OCI-LY7 (cell line): ENCODE measurements around the gene NOXA1. TPM values are rescaled to one million over a fixed set of nuclear protein-coding genes. Genes with fewer than 3 reads are reported as not detected.
"Not testable (repeated sequence)": the region's sequence is repeated elsewhere in the genome, so short reads cannot be mapped to it uniquely, and the experiment has no call there.

Experiments used
- BruUV-seq: library from RNA; stranded (reverse); fragments of 400-500 nt; replicated peaks from 2 replicates; lab custom pipeline; 2021; lab: Mats Ljungman, UMichigan
- CTCF ChIA-PET: fragments of 300-600 bp; sonication (Branson Sonifier 250); formaldehyde crosslinking; loops from one replicate; lab custom pipeline; 2022; ENCODE audit warnings: antibody characterized with exemption; ENCODE audit not compliant: unreplicated experiment; lab: Charles Lee
- POLR2A ChIA-PET: fragments of 300-600 bp; sonication (Branson Sonifier 250); formaldehyde crosslinking; loops from one replicate; lab custom pipeline; 2022; ENCODE audit warnings: antibody characterized with exemption; lab: Charles Lee
- DNase-seq: peaks from one replicate; pipeline ENCODE4 v3.0.0-alpha.2; 2015; ENCODE audit warnings: low spot score
- H2AFZ ChIP-seq: fragments of 200-600 bp; sonication (generic), shearing (Covaris generic); 2 replicates; pipeline ENCODE4 v1.6.1; 2014; ENCODE audit warnings: mild to moderate bottlenecking, antibody characterized with exemption, low read length, moderate library complexity
- H3K27ac ChIP-seq: fragments of 200-600 bp; sonication (generic); 2 replicates; pipeline ENCODE4 v1.5.1; 2014; ENCODE audit warnings: mixed run types, low read depth, mild to moderate bottlenecking, moderate library complexity, low read length, inconsistent platforms; ENCODE audit not compliant: poor library complexity, severe bottlenecking
- H3K36me3 ChIP-seq: fragments of 200-600 bp; sonication (generic); 2 replicates; pipeline ENCODE4 v1.6.1; 2014; ENCODE audit warnings: mild to moderate bottlenecking, antibody characterized with exemption, low read length, moderate library complexity, mixed read lengths; ENCODE audit not compliant: insufficient read depth
- H3K4me1 ChIP-seq: fragments of 200-600 bp; sonication (generic); 2 replicates; pipeline ENCODE4 v1.5.1; 2014; ENCODE audit warnings: mild to moderate bottlenecking, low read length; ENCODE audit not compliant: insufficient read depth, poor library complexity, severe bottlenecking
- H3K4me2 ChIP-seq: fragments of 200-600 bp; sonication (generic); 2 replicates; pipeline ENCODE4 v1.6.1; 2014; ENCODE audit warnings: mild to moderate bottlenecking, low read length
- H3K4me3 ChIP-seq: fragments of 200-600 bp; sonication (generic); 2 replicates; pipeline ENCODE4 v1.5.1; 2014; ENCODE audit warnings: mild to moderate bottlenecking, low read depth, low read length; ENCODE audit not compliant: poor library complexity, severe bottlenecking
- H3K79me2 ChIP-seq: fragments of 200-600 bp; sonication (generic); 2 replicates; pipeline ENCODE4 v1.6.1; 2016; ENCODE audit warnings: low read depth, mild to moderate bottlenecking, low read length, moderate library complexity, mixed read lengths; ENCODE audit not compliant: insufficient read depth
- H3K9me2 ChIP-seq: fragments of 200-600 bp; sonication (generic); 2 replicates; pipeline ENCODE4 v1.6.1; 2016; ENCODE audit warnings: mild to moderate bottlenecking, low read length, mixed read lengths; ENCODE audit not compliant: insufficient read depth
- H3K9me3 ChIP-seq: fragments of 200-600 bp; sonication (generic); 2 replicates; pipeline ENCODE4 v1.6.1; 2014; ENCODE audit warnings: mild to moderate bottlenecking, mixed run types, low read length, mixed read lengths
- H4K20me1 ChIP-seq: fragments of 200-600 bp; sonication (generic); 2 replicates; pipeline ENCODE4 v1.6.1; 2014; ENCODE audit warnings: mild to moderate bottlenecking, antibody characterized with exemption, low read length, moderate library complexity, mixed read lengths; ENCODE audit not compliant: insufficient read depth
- EZH2phosphoT487 ChIP-seq: fragments of 200-600 bp; sonication (generic); IDR thresholded peaks from 2 replicates; pipeline ENCODE4 v1.6.1; 2018; ENCODE audit warnings: low read depth, borderline replicate concordance, mild to moderate bottlenecking, mixed run types, antibody characterized with exemption, low read length, moderate library complexity, mixed read lengths
- intact Hi-C: fragments of 100-400 bp; cut with micrococcal nuclease; formaldehyde crosslinking; loops from one replicate; pipeline ENCODE4 v1.10.0; 2022; ENCODE audit not compliant: unreplicated experiment
- total RNA-seq, 2 experiments: library from RNA; depleted of rRNA in 1 of 2; stranded (reverse); fragments of >200 nt in 1 of 2; shearing (Covaris generic) in 1 of 2; gene quantifications; 2 replicates each; pipeline ENCODE4 v1.2.3, GENCODE V29; 2014 to 2022
- TF ChIP-seq, protein P1 (sequence below): fragments of 200-600 bp; sonication (generic); conservative IDR thresholded peaks from 2 replicates; pipeline ENCODE4 v1.5.1; 2014; ENCODE audit warnings: mild to moderate bottlenecking, antibody characterized with exemption, low read length, moderate library complexity, mixed read lengths

NOXA1 gene
- total RNA-seq, 2 experiments from 2014 or later: not detected

DNA sequence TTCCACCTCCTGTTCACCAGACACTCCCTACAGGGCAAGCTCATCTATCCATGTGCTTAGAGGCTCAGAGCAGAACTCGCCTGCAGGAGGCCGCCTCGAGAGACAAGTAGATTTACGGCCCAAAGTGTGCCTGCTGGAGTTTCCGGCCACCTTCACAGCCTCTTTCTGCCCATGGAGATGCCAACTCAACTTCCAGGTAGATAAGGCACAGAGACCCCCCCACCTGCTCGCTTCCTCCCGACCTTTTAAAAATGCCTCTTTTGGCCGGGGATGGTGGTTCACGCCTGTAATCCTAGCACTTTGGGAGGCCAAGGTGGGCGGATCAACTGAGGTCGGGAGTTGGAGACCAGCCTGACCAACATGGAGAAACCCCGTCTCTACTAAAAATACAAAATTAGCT, 46.8 kb upstream of the NOXA1 start:
- no peak overlapping the region for H3K4me2 ChIP-seq

DNA sequence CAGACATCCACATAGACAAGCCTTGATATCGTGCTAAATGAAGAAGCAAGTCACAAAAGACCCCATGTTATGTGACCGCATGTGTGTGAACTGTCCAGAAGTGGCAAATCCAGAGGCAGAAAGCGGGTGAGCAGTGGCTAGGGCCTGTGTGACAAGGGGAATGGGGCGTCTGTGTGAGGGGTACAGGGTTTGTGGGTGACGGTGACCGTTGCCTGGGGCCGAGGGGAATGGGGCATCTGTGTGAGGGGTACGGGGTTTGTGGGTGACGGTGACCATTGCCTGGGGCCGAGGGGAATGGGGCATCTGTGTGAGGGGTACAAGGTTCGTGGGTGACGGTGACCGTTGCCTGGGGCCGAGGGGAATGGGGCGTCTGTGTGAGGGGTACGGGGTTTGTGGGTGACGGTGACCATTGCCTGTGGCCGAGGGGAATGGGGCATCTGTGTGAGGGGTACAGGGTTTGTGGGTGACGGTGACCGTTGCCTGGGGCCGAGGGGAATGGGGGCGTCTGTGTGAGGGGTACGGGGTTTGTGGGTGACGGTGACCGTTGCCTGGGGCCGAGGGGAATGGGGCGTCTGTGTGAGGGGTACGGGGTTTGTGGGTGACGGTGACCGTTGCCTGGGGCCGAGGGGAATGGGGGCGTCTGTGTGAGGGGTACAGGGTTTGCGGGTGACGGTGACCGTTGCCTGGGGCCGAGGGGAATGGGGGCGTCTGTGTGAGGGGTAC, 44.3 kb upstream of the NOXA1 start:
- H3K36me3 ChIP-seq, H3K79me2 ChIP-seq, H2AFZ ChIP-seq, H3K4me1 ChIP-seq, intact Hi-C loops, H3K4me2 ChIP-seq, POLR2A ChIA-PET, H4K20me1 ChIP-seq, H3K4me3 ChIP-seq, DNase-seq, BruUV-seq, H3K9me2 ChIP-seq, H3K27ac ChIP-seq, CTCF ChIA-PET, H3K9me3 ChIP-seq: not testable (repeated sequence)

More for the DNA sequence above, 46.8 kb upstream of the NOXA1 start:
- H3K36me3 ChIP-seq: no peaks in the 10 kb centered on the region
- TF ChIP-seq, protein P1, sequence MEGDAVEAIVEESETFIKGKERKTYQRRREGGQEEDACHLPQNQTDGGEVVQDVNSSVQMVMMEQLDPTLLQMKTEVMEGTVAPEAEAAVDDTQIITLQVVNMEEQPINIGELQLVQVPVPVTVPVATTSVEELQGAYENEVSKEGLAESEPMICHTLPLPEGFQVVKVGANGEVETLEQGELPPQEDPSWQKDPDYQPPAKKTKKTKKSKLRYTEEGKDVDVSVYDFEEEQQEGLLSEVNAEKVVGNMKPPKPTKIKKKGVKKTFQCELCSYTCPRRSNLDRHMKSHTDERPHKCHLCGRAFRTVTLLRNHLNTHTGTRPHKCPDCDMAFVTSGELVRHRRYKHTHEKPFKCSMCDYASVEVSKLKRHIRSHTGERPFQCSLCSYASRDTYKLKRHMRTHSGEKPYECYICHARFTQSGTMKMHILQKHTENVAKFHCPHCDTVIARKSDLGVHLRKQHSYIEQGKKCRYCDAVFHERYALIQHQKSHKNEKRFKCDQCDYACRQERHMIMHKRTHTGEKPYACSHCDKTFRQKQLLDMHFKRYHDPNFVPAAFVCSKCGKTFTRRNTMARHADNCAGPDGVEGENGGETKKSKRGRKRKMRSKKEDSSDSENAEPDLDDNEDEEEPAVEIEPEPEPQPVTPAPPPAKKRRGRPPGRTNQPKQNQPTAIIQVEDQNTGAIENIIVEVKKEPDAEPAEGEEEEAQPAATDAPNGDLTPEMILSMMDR: no peak
- ChIA-PET CTCF (no interaction called here), POLR2A (interaction anchor here (0.6 kb wide), 1 partner anchor 42 kb away, joined by 3 read pairs; no protein-coding TSS in a partner anchor)
- no peak overlapping the region for H3K4me3 ChIP-seq
- H3K27ac ChIP-seq: no peak overlapping the region
- no TSS peak for BruUV-seq
- no peaks in the 10 kb centered on the region for H3K79me2 ChIP-seq
- no peaks in the 10 kb centered on the region for H3K4me1 ChIP-seq
- H4K20me1 ChIP-seq: no peaks in the 10 kb centered on the region
- intact Hi-C loops: no loop called here
- H3K9me3 ChIP-seq: no peaks in the 10 kb centered on the region
- no peaks in the 10 kb centered on the region for H3K9me2 ChIP-seq
- no peak overlapping the region for H2AFZ ChIP-seq
- DNase-seq: no peak

DNA sequence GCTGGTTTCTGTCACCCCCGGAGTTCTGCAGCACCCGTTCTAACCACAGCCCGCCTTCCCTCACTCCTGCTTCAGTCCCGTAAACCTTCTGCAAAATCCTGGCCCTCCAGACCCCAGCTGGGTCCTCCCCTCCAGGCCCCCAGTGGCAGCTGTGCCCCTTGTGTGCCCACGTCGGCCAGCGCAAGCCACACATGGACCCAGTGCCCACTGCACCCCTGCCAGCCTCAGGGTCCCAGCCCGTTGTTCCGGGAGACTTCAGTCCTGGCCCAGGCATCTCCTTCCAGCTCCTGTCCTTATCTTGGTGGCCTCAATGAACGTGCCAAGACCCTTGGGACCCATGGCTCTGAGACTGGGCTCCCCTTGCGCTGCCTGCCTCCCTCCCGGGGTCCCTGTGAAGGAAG, 43.4 kb upstream of the NOXA1 start:
- Histone ChIP-seq H3K9me2 (no peaks in the 10 kb centered on the region), H4K20me1 (no peaks in the 10 kb centered on the region), H3K27ac (no peak overlapping the region), H3K4me2 (no peak overlapping the region), H3K9me3 (no peaks in the 10 kb centered on the region), H3K4me3 (no peak overlapping the region), H2AFZ (no peak overlapping the region), H3K4me1 (no peaks in the 10 kb centered on the region), H3K79me2 (no peaks in the 10 kb centered on the region), H3K36me3 (no peaks in the 10 kb centered on the region)
- ChIA-PET POLR2A (no interaction called here), CTCF (no interaction called here)
- no peak for TF ChIP-seq EZH2phosphoT487
- TF ChIP-seq, protein P1: no peak
- intact Hi-C loops: no loop called here
- BruUV-seq: no TSS peak
- no peak for DNase-seq
